Fibroblast of lung (primary cell): ENCODE measurements around the gene ERBB4. TPM values are rescaled to one million over a fixed set of nuclear protein-coding genes. Genes with fewer than 3 reads are reported as not detected.

ENCODE experiments used
- DNase-seq, 2 donors: peaks; one replicate each; pipeline versions ENCODE4 v3.0.0 to v3.0.0-alpha.2; 2010; ENCODE audit warnings: low read depth in 2 of 2
- H2AFZ ChIP-seq: 2 replicates; pipeline ENCODE4 v1.5.1; 2012; ENCODE audit warnings: low read length, control low read depth, inconsistent platforms
- H3K27ac ChIP-seq: 2 replicates; pipeline ENCODE4 v1.5.1; 2011; ENCODE audit warnings: low read length, control low read depth; ENCODE audit not compliant: insufficient read depth
- H3K27me3 ChIP-seq: 2 replicates; pipeline ENCODE4 v1.5.1; 2011; ENCODE audit warnings: mild to moderate bottlenecking, low read length; ENCODE audit not compliant: control insufficient read depth, insufficient read depth
- H3K36me3 ChIP-seq: 2 replicates; pipeline ENCODE4 v1.5.1; 2011; ENCODE audit warnings: low read length; ENCODE audit not compliant: control insufficient read depth, insufficient read depth
- H3K4me1 ChIP-seq: 2 replicates; pipeline ENCODE4 v1.5.1; 2011; ENCODE audit warnings: low read length; ENCODE audit not compliant: control insufficient read depth, insufficient read depth; ENCODE audit errors: extremely low read depth
- H3K4me2 ChIP-seq: 2 replicates; pipeline ENCODE4 v1.5.1; 2011; ENCODE audit warnings: low read length, control low read depth; ENCODE audit not compliant: insufficient read depth; ENCODE audit errors: extremely low read depth
- H3K4me3 ChIP-seq, 4 experiments: fragments of 200-600 bp in 1 of 4; sonication (generic) in 1 of 4; replicated peaks in 1 of 4; 2 replicates each; pipeline ENCODE4 v1.5.1; 2011 to 2016; ENCODE audit warnings: low read length in 4 of 4, low read depth in 3 of 4, mild to moderate bottlenecking in 3 of 4, control low read depth in 2 of 4, inconsistent platforms in 1 of 4, mixed read lengths in 1 of 4; ENCODE audit not compliant: insufficient read depth in 1 of 4; ENCODE audit errors: control extremely low read depth in 1 of 4
- H3K79me2 ChIP-seq: 2 replicates; pipeline ENCODE4 v1.5.1; 2012; ENCODE audit warnings: mild to moderate bottlenecking, low read length, inconsistent platforms; ENCODE audit not compliant: control insufficient read depth, insufficient read depth
- H3K9ac ChIP-seq: 2 replicates; pipeline ENCODE4 v1.5.1; 2011; ENCODE audit warnings: mild to moderate bottlenecking, low read length, control low read depth; ENCODE audit not compliant: insufficient read depth
- H3K9me3 ChIP-seq: 2 replicates; pipeline ENCODE4 v1.5.1; 2012; ENCODE audit warnings: low read depth, low read length; ENCODE audit not compliant: control insufficient read depth, insufficient read depth
- H4K20me1 ChIP-seq: 2 replicates; pipeline ENCODE4 v1.5.1; 2011; ENCODE audit warnings: low read length; ENCODE audit not compliant: control insufficient read depth, insufficient read depth; ENCODE audit errors: extremely low read depth
- EZH2 ChIP-seq: IDR thresholded peaks from 2 replicates; pipeline ENCODE4 v1.5.1; 2012; ENCODE audit warnings: low read length, control low read depth, mild to moderate bottlenecking; ENCODE audit errors: missing control alignments
- polyA plus RNA-seq, 2 donors: library from polyadenylated mRNA; depleted of rRNA in 1 of 2; stranded (reverse) in 1 of 2; unstranded in 1 of 2; fragments of >200 nt; gene quantifications; 2 replicates each; pipeline ENCODE4 v1.2.1, GENCODE V29; 2011 to 2012; ENCODE audit warnings: missing spikeins in 1 of 2
- total RNA-seq: library from RNA; depleted of rRNA; stranded (reverse); fragments of >200 nt; gene quantifications from 2 replicates; pipeline ENCODE4 v1.2.1, GENCODE V29; 2014
- TF ChIP-seq, protein P1 (sequence below), 2 donors: IDR thresholded peaks in 1 of 2; conservative IDR thresholded peaks in 1 of 2; 1 replicate in 1 of 2; 2 replicates in 1 of 2; pipeline ENCODE4 v1.5.1; 2011 to 2012; ENCODE audit warnings: low read length in 2 of 2, control low read depth in 1 of 2, inconsistent platforms in 1 of 2, low read depth in 1 of 2, mild to moderate bottlenecking in 1 of 2

The ERBB4 gene
- total and polyA plus RNA-seq, 2 donors (not counting 1 experiment from before 2014, with no cell fraction given) = 0.08 to 0.17 TPM

DNA sequence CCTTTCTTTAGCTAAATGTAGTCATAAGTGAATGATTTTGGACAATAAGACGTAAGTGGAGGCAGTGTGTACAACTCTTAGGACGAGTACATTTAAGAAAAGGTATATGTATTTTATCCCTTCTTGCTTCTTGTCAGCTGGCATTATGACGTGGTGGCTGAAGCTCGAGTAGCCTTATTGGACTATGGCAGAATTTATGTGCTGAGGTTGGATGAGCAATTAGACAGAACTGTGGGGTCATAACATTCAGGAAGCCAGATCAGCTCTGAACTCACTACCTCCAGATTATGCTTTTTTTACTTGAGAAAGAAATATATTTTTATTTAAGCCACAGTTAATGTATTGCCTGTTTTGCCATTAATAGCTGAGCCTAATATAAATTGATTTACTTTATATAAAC lies 661.5 kb downstream of the ERBB4 start:
- Histone ChIP-seq H3K9me3 (no peaks in the 10 kb centered on the region), H2AFZ (no peak overlapping the region), H3K9ac (no peak overlapping the region), H3K4me1 (no peaks in the 10 kb centered on the region), H3K4me2 (no peak overlapping the region), H4K20me1 (no peaks in the 10 kb centered on the region), H3K36me3 (no peaks in the 10 kb centered on the region), H3K27me3 (no peaks in the 10 kb centered on the region), H3K27ac (no peak overlapping the region), H3K4me3 (no peak overlapping the region), H3K79me2 (no peaks in the 10 kb centered on the region)
- DNase-seq = peak in 1 of 2 donors; percentile 17
- no peak for TF ChIP-seq EZH2
- TF ChIP-seq, protein P1, sequence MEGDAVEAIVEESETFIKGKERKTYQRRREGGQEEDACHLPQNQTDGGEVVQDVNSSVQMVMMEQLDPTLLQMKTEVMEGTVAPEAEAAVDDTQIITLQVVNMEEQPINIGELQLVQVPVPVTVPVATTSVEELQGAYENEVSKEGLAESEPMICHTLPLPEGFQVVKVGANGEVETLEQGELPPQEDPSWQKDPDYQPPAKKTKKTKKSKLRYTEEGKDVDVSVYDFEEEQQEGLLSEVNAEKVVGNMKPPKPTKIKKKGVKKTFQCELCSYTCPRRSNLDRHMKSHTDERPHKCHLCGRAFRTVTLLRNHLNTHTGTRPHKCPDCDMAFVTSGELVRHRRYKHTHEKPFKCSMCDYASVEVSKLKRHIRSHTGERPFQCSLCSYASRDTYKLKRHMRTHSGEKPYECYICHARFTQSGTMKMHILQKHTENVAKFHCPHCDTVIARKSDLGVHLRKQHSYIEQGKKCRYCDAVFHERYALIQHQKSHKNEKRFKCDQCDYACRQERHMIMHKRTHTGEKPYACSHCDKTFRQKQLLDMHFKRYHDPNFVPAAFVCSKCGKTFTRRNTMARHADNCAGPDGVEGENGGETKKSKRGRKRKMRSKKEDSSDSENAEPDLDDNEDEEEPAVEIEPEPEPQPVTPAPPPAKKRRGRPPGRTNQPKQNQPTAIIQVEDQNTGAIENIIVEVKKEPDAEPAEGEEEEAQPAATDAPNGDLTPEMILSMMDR (conservative IDR thresholded peaks at IDR 0.05 in 1 of 2, IDR thresholded peaks at IDR 0.05 in 1 of 2; ENCODE audit: low read depth in 1 of 2, low read length in 2 of 2) = no peak

DNA sequence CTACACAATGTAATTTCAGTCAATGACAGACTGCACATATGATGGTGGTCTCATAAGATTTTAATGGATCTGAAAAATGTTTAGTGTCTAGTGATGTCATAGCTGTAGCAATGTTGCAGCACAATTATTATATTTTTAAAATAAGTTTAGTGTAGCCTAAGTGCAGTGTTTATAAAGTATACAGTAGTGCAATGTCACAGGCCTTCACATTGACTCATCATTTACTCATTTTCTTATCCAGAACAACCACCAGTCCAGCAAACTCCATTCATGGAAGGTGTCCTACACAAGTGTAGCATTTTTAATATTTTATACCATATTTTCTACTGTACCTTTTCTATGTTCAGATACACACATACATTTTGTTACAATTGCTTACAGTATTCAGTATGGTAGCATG lies 663.1 kb downstream of the ERBB4 start:
- no peak overlapping the region for H3K27ac ChIP-seq
- H3K4me3 ChIP-seq = no peak overlapping the region
- H3K9me3 ChIP-seq = no peaks in the 10 kb centered on the region
- H3K9ac ChIP-seq = no peak overlapping the region
- DNase-seq = peak in 1 of 2 donors; percentile 11
- no peaks in the 10 kb centered on the region for H3K4me1 ChIP-seq
- H3K36me3 ChIP-seq = no peaks in the 10 kb centered on the region
- no peaks in the 10 kb centered on the region for H4K20me1 ChIP-seq
- H2AFZ ChIP-seq = no peak overlapping the region
- H3K27me3 ChIP-seq = no peaks in the 10 kb centered on the region
- no peaks in the 10 kb centered on the region for H3K79me2 ChIP-seq
- no peak overlapping the region for H3K4me2 ChIP-seq
- TF ChIP-seq, protein P1 (conservative IDR thresholded peaks at IDR 0.05 in 1 of 2, IDR thresholded peaks at IDR 0.05 in 1 of 2; ENCODE audit: low read depth in 1 of 2, low read length in 2 of 2) = no peak
- no peak for TF ChIP-seq EZH2

DNA sequence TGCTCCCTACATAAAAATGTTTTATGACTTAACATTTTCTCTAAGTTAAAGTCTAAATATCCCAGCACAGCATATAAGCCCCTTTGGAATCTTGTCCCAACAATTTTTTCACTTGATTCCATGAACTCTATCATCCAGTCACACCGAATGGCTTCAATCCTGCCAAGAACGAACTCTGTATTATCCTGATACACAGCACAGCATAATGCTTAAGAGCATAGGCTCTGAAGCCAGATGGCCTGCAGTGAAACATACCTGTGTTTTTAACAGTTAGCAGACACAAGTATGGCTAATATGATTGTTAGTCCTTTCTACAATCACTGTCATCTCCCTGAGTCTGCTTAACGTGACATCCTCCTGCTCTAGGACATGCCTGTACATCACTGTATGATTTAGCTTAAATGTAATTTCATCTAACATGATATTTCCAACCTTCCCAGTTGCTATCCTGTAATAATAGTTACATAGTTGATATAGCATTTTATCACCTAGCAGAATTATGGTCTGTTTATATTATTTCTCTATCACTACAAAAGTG lies 669.5 kb downstream of the ERBB4 start:
- Histone ChIP-seq H3K4me1 (no peaks in the 10 kb centered on the region), H3K27me3 (no peaks in the 10 kb centered on the region)

More for the DNA sequence above, 669.5 kb downstream of the ERBB4 start:
- Histone ChIP-seq H3K36me3 (no peaks in the 10 kb centered on the region), H2AFZ (no peak overlapping the region), H3K9me3 (no peaks in the 10 kb centered on the region), H3K9ac (no peak overlapping the region), H4K20me1 (no peaks in the 10 kb centered on the region), H3K4me2 (no peak overlapping the region), H3K79me2 (no peaks in the 10 kb centered on the region), H3K4me3 (no peak overlapping the region), H3K27ac (no peak overlapping the region)
- DNase-seq = no peak
- no peak for TF ChIP-seq EZH2
- TF ChIP-seq, protein P1 (conservative IDR thresholded peaks at IDR 0.05 in 1 of 2, IDR thresholded peaks at IDR 0.05 in 1 of 2; ENCODE audit: low read depth in 1 of 2, low read length in 2 of 2) = no peak
